IPS-NIHi11 (cell line): ENCODE data around the gene BTBD2.

ENCODE experiments used
- DNase-seq: peaks from one replicate; pipeline ENCODE4 v3.0.0; 2012; ENCODE audit warnings: mixed read lengths, low spot score

Gene BTBD2

DNA sequence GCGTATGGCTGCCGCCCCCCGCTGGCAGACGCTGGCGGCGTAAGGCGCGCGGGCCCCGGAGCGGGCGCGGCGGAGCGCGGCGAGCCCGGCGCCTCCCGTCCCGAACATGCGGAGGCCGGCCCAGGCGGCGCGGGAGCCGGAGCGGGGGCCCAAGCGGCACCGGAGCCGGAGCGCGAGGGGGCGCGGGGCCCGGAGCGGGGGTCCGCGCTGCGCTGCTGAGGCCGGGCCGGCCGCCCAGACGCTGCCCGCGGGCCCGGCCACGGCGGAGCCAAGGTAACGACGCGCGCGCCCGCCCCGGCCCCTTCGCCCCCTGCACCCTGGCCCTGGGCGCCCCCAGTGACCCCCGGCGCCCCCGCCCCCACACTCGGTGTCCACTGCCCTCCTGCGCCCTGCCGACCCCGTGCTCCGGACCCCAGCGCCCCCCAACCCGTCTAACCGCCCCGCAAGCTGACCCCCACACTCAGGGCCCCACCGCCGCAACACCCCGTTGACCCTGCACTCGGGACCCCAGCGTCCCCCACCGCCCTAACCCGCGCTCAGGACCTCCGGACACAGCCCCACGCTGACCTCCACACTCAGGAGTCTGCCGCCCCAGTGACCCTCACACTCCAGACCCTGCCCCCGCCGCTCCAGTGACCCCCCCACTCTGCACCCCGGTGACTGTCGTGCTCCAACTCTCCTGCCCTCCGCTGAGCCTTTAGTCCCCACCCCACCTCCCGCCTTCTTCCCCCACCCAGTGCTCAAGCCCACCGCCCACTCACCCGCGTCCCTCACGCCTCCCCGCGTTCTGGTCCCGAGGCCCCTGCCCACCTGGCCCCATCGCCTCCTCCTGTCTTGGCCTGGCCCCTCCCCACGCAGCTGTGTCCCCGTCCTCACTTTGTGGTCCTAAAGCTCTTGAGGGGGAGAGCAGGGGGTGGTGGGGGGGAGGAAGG lies 74.1 kb downstream of the BTBD2 start, which contains the start of gene CSNK1G2:
Gene CSNK1G2, plus strand, starts transcription at position 27 of the 932 bp plus-strand sequence. CDS start 28,601 bp downstream, outside the sequence.
- DNase-seq, result no peak

GRCh38 chr19:1938071-1938470 lies 77.4 kb downstream of the BTBD2 start:
- DNase-seq, result no peak

GRCh38 chr19:1936916-1937610 lies 78.5 kb downstream of the BTBD2 start:
- DNase-seq, result no peak

- no peak for DNase-seq
Observed at GRCh38 chr19:1936430-1936829, 79.1 kb downstream of the BTBD2 start.

- no peak for DNase-seq
Observed at GRCh38 chr19:1935484-1936208, 79.9 kb downstream of the BTBD2 start.
